SIG-M5 (cell line): Measurements from ENCODE around the gene MYL12B.

Experiments
- DNase-seq: peaks from one replicate; lab custom pipeline; 2025; lab: John Stamatoyannopoulos, UW

The MYL12B gene

GRCh38 chr18:3235846-3236245 lies 26.1 kb upstream of the MYL12B start:
- DNase-seq = no peak

- DNase-seq = no peak
These were observed 25.5 kb upstream of the MYL12B start for GRCh38 chr18:3236470-3236869.

GRCh38 chr18:3238742-3239141 lies 23.2 kb upstream of the MYL12B start:
- DNase-seq = no peak

GRCh38 chr18:3245185-3245564 lies 16.8 kb upstream of the MYL12B start:
- DNase-seq = no peak

GRCh38 chr18:3245853-3246634 lies 15.9 kb upstream of the MYL12B start:
- DNase-seq = peak; percentile 25

- DNase-seq = peak; percentile 9
These were observed 15.2 kb upstream of the MYL12B start for GRCh38 chr18:3246635-3247239.

GRCh38 chr18:3247240-3248061 lies 14.5 kb upstream of the MYL12B start, which contains the start of gene MYL12A:
MYL12A (plus strand) TSS chr18:3247801; CDS start chr18:3253248, 5,447 bp downstream.
- DNase-seq = peak; percentile 88

- DNase-seq = no peak
These were observed 13.8 kb upstream of the MYL12B start for GRCh38 chr18:3248062-3248657.

GRCh38 chr18:3248658-3249359 lies 13.1 kb upstream of the MYL12B start:
- peak; percentile 31 for DNase-seq

- no peak for DNase-seq
These were observed 11.5 kb upstream of the MYL12B start for GRCh38 chr18:3250237-3251107.

- no peak for DNase-seq
These were observed 10.5 kb upstream of the MYL12B start for GRCh38 chr18:3251249-3251962.

- DNase-seq = no peak
These were observed 10.0 kb upstream of the MYL12B start for GRCh38 chr18:3251963-3252277.

GRCh38 chr18:3252843-3253242 lies 9.1 kb upstream of the MYL12B start:
- no peak for DNase-seq

- no peak for DNase-seq
These were observed 7.2 kb upstream of the MYL12B start for GRCh38 chr18:3254725-3255124.

GRCh38 chr18:3255611-3256165 lies 6.2 kb upstream of the MYL12B start:
- no peak for DNase-seq

- no peak for DNase-seq
These were observed 5.0 kb upstream of the MYL12B start for GRCh38 chr18:3256693-3257626.

GRCh38 chr18:3257627-3258120 lies 4.3 kb upstream of the MYL12B start:
- DNase-seq = no peak

- no peak for DNase-seq
These were observed 949 bp upstream of the MYL12B start for GRCh38 chr18:3260995-3261372.
